ENCODE measurements around the gene SIGLEC11.

The SIGLEC11 gene

DNA sequence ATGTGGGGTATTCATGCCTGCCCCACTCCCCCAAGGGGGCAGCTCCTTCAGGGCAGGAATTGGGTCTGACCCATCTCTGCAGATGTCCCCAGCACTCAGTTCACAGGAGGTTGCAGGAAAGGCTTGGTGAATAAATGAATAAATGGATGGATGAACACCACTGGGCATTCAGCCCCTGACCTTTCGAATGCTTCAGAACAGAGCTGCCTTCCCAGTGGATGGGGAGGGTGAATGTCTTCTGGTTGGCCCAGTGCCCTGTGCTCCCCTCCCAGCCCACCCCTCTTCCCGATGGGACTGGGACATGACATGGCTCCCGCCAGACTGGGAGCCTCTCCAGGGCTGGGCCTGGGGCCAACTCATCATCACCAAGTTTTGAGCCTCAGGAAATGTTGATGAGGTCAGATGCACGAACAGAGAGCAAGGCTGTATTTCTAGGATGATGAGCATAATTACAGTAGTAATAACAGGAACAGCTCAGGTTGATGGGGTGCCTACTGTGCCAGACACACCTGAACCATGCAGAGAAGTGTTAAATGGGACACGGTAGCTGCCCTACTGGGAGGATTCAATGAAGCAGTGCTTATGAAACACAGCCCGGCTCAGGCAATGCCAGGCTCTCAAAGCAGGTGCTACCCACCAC is 38.5 kb upstream of the SIGLEC11 start:
- Histone ChIP-seq H3K27me3 (ENCODE audit: control insufficient read depth, insufficient read depth, low read length) (no peaks in the 10 kb centered on the region), H3K9ac (ENCODE audit: low read length) (no peak overlapping the region), H3K4me1 (ENCODE audit: control insufficient read depth, insufficient read depth, low read length) (peaks cover 6% of the 10 kb centered on the region), H3K4me3 (ENCODE audit: low read length) (no peak overlapping the region), H3K9me3 (ENCODE audit: control insufficient read depth, low read length) (no peaks in the 10 kb centered on the region), H3K36me3 (ENCODE audit: control insufficient read depth, insufficient read depth, low read length) (peaks cover 10% of the 10 kb centered on the region)

DNA sequence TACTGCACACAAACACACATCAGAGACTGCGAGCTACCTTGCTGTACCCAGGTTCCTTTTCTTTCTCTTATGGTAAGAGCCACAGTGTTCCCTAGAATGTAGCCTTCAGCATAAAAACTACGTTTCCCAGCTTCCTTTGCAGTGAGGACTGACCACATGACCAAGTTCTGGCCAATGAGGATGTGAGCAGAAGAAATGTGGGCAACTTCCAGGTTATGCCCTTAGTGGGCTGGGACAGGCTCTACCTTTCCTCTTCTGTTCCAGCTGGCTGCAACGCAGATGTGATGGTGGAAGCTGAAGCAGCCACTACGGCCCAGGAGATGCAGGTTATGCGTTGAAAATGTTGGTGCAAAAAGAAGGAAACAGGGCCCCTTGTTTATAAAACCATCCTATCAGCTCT is 36.7 kb upstream of the SIGLEC11 start:
- Histone ChIP-seq H3K9ac (ENCODE audit: low read length) (no peak overlapping the region), H3K9me3 (ENCODE audit: control insufficient read depth, low read length) (no peaks in the 10 kb centered on the region), H3K36me3 (ENCODE audit: control insufficient read depth, insufficient read depth, low read length) (peaks cover 10% of the 10 kb centered on the region), H3K27me3 (ENCODE audit: control insufficient read depth, insufficient read depth, low read length) (no peaks in the 10 kb centered on the region), H3K4me1 (ENCODE audit: control insufficient read depth, insufficient read depth, low read length) (no peaks in the 10 kb centered on the region), H3K4me3 (ENCODE audit: low read length) (no peak overlapping the region)

DNA sequence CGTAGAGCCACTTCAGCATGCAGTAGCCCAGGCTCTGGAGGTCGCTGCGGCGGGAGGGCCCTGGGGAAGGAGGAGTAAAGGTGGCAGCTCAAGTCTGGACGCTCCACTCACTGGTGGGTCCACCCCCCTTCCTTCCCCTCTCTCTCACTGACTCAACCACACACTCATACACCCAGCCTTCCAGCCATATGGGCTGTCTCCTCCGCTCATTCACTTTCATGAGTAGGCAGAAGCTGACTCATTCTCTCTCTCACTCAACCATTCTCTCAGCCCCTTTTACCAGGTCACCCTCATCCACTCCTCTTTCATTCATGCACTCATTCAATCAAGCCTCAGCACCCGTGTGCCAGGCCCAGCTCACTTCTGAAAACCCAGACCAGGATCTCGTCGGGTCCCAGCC is 27.5 kb upstream of the SIGLEC11 start:
- no peaks in the 10 kb centered on the region for H3K9me3 ChIP-seq (ENCODE audit: control insufficient read depth, low read length)
- no peaks in the 10 kb centered on the region for H3K27me3 ChIP-seq (ENCODE audit: control insufficient read depth, insufficient read depth, low read length)
- no peak overlapping the region for H3K4me3 ChIP-seq (ENCODE audit: low read length)
- H3K36me3 ChIP-seq (ENCODE audit: control insufficient read depth, insufficient read depth, low read length): peaks cover 10% of the 10 kb centered on the region
- no peaks in the 10 kb centered on the region for H3K4me1 ChIP-seq (ENCODE audit: control insufficient read depth, insufficient read depth, low read length)
- H3K9ac ChIP-seq (ENCODE audit: low read length): no peak overlapping the region

DNA sequence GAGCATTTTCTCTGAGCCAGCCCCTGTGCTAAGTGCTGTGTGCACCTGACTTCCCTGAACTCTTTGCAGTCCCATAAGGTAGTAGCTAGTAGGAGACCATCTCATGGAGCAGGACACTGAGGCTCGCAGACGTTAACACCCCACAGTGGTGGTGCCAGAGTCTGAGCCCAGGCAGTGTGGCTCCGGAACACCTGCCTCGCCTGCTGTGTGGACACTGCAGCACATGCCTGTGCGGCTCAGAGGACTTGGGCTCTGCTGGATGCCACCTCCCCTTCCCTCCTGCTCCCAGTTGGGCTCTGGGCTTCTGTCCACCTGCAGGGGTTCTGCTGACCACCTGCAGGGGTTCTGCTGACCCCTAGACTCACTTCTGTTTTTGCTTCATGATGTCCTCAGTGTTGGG is 27.0 kb upstream of the SIGLEC11 start:
- peaks cover 10% of the 10 kb centered on the region for H3K36me3 ChIP-seq (ENCODE audit: control insufficient read depth, insufficient read depth, low read length)
- no peaks in the 10 kb centered on the region for H3K4me1 ChIP-seq (ENCODE audit: control insufficient read depth, insufficient read depth, low read length)
- no peak overlapping the region for H3K9ac ChIP-seq (ENCODE audit: low read length)
- H3K9me3 ChIP-seq (ENCODE audit: control insufficient read depth, low read length): no peaks in the 10 kb centered on the region
- H3K27me3 ChIP-seq (ENCODE audit: control insufficient read depth, insufficient read depth, low read length): no peaks in the 10 kb centered on the region
- no peak overlapping the region for H3K4me3 ChIP-seq (ENCODE audit: low read length)

DNA sequence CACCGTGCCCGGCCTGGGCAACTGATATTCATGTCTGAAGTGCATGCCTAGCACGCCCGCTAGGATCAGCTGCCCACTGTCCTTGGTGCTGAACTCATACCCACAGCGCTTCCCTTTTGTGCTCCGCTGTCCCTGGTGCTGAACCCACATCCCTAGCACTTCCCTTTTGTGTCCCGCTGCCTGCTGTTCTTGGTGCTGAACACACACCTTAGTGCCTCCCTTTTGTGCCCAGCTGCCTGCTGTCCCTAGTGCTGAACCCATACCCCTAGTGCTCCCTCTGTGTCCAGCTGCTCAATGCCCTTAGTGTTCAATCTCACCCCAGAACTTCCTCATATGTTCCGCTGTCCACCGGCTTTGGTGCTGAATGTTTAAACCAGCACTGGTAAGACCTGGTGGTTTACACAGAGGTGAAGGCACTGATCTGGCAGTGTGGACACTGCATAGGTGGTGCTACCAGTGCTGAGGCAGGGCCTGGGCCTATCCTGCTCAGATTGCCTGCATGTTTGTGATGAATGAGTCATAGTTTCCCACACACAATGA is 26.3 kb upstream of the SIGLEC11 start:
- Histone ChIP-seq H3K36me3 (ENCODE audit: control insufficient read depth, insufficient read depth, low read length) (peaks cover 10% of the 10 kb centered on the region), H3K27me3 (ENCODE audit: control insufficient read depth, insufficient read depth, low read length) (no peaks in the 10 kb centered on the region), H3K4me3 (ENCODE audit: low read length) (no peak overlapping the region), H3K9me3 (ENCODE audit: control insufficient read depth, low read length) (no peaks in the 10 kb centered on the region), H3K9ac (ENCODE audit: low read length) (no peak overlapping the region), H3K4me1 (ENCODE audit: control insufficient read depth, insufficient read depth, low read length) (no peaks in the 10 kb centered on the region)

DNA sequence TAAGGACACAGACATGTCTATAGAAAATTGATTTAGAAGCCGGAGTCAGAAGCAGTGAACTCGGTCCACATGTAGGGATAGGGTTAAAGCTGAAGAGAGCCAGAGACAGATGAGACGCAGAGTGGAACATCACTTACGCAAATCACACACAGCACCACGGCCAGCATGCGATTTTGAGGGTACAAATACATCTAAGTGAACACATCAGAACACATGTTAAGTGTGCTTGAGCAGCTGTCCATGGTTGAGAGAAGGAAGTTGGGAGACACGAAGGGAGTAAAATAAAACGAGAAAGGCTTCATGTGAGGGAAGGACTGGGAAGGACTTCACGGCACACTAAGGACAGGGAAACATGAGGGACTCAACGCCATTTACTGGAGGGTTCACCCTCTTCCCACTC is 25.4 kb upstream of the SIGLEC11 start:
- Histone ChIP-seq H3K27me3 (ENCODE audit: control insufficient read depth, insufficient read depth, low read length) (no peaks in the 10 kb centered on the region), H3K4me3 (ENCODE audit: low read length) (no peak overlapping the region), H3K36me3 (ENCODE audit: control insufficient read depth, insufficient read depth, low read length) (peaks cover 10% of the 10 kb centered on the region), H3K9ac (ENCODE audit: low read length) (no peak overlapping the region), H3K4me1 (ENCODE audit: control insufficient read depth, insufficient read depth, low read length) (no peaks in the 10 kb centered on the region), H3K9me3 (ENCODE audit: control insufficient read depth, low read length) (no peaks in the 10 kb centered on the region)

DNA sequence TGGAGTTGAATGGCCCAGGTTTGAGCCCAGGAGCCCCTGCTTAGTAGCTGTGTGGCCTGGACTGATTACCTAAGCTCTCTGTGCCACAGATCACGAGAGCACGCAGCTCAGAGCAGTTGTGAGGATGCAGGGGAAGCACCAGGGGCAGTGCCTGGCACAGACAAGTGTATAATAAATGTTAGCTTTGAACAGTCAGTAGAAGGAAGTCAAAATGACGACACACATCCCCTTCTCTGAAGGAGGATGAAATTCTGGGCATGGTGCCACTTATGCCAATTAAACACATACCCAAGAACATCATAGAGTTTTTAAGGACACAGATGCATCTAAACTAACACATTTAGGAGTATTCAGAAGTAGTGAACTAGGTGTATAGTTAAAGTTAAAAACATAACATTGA is 24.9 kb upstream of the SIGLEC11 start:
- Histone ChIP-seq H3K9me3 (ENCODE audit: control insufficient read depth, low read length) (no peaks in the 10 kb centered on the region), H3K36me3 (ENCODE audit: control insufficient read depth, insufficient read depth, low read length) (peaks cover 10% of the 10 kb centered on the region), H3K9ac (ENCODE audit: low read length) (no peak overlapping the region), H3K4me1 (ENCODE audit: control insufficient read depth, insufficient read depth, low read length) (no peaks in the 10 kb centered on the region), H3K27me3 (ENCODE audit: control insufficient read depth, insufficient read depth, low read length) (no peaks in the 10 kb centered on the region), H3K4me3 (ENCODE audit: low read length) (no peak overlapping the region)

DNA sequence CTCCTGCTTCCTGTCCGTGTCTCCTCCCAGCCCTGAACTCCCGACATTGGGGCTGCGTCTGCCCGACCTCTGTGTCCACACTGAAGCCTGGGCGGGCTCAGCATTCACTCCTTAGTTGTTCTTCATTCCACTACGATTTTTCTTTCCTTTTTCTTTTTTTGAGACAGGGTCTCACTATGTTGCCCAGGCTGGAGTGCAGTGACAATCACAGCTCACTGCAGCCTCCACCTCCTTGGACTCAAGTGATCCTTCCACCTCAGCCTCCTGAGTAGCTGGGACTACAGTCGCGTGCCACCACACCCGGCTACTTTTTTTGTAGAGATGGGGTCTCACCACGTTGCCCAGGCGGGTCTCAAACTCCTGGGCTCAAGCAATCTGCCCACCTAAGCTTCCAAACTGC is 23.5 kb upstream of the SIGLEC11 start:
- no peak overlapping the region for H3K9ac ChIP-seq (ENCODE audit: low read length)
- H3K9me3 ChIP-seq (ENCODE audit: control insufficient read depth, low read length): no peaks in the 10 kb centered on the region
- no peaks in the 10 kb centered on the region for H3K4me1 ChIP-seq (ENCODE audit: control insufficient read depth, insufficient read depth, low read length)
- peaks cover 10% of the 10 kb centered on the region for H3K36me3 ChIP-seq (ENCODE audit: control insufficient read depth, insufficient read depth, low read length)
- H3K27me3 ChIP-seq (ENCODE audit: control insufficient read depth, insufficient read depth, low read length): no peaks in the 10 kb centered on the region
- no peak overlapping the region for H3K4me3 ChIP-seq (ENCODE audit: low read length)

DNA sequence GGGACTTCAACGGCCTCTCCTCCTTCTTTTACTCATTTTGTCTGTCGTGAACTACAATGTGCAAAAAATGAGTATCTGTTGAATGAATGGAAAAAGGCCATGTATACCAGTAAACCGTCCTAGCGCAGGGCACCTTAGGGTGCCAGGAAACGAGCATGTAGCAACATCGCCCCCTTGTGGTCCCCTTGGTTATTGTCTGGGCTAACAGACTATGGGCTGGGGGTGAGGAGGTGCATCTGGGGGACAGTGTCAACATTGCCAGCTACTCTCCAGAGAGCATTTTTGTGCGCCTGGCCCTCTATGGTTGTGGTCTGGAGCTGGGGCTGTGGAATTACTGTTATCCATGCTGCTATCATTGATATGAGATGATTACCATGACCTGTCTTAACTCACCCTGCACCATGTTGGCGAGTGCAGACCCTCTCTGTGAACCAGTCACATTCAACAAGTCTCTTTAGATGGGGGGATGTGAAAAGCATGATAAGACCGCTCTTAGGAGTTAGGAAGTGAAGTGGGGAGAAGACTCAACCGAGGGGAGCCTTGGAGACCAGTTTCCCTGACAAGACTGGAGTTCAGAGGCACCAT is 22.8 kb upstream of the SIGLEC11 start:
- H3K4me1 ChIP-seq (ENCODE audit: control insufficient read depth, insufficient read depth, low read length): no peaks in the 10 kb centered on the region
- H3K27me3 ChIP-seq (ENCODE audit: control insufficient read depth, insufficient read depth, low read length): no peaks in the 10 kb centered on the region
- peaks cover 5% of the 10 kb centered on the region for H3K36me3 ChIP-seq (ENCODE audit: control insufficient read depth, insufficient read depth, low read length)
- no peak overlapping the region for H3K4me3 ChIP-seq (ENCODE audit: low read length)
- H3K9me3 ChIP-seq (ENCODE audit: control insufficient read depth, low read length): no peaks in the 10 kb centered on the region
- no peak overlapping the region for H3K9ac ChIP-seq (ENCODE audit: low read length)

DNA sequence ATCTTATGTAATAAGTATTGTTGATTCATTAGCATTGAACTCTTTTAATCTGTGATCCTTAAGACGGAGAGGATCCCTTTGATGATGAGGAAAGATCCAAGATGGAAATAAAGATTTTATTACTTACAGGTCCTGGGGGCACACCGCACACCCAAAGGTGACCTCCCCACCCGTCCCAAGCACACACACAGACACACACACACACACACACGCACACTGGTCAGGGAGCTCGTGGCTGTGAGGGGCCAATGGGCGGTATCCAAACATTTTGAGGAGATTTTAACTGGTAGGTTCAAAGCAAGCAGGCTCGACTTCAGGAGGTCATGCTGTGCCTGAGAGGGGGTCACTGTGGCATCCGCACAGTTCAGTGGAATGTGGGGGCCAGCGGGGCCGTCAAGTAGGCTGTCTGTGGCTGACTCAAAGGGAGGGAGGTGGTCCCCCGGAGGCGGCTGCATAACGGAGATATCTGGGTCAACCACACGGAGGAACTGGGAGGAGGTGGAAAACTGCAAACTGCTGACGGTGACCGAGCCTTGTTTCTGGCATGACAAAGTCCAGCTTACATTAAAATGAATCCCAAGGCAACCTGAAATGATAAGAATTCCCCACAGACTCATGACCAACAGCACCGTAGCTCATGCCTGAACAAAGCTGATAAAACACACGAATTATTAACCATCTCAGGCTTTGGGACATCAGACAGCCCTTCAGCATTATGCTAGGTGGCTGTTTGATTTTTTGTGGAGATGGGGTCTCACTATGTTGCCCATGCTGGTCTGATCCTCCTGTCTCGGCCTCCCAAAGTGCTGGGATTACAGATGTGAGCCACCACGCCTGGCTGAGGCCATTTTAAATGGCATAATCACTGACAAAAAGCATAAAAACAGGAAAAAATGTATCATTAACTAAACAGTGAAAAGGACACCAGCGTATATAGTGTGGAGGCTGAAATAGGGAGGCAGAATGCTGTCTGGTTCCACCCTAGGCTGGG is 20.9 kb upstream of the SIGLEC11 start:
- Histone ChIP-seq H3K4me3 (ENCODE audit: low read length) (no peak overlapping the region), H3K4me1 (ENCODE audit: control insufficient read depth, insufficient read depth, low read length) (no peaks in the 10 kb centered on the region), H3K36me3 (ENCODE audit: control insufficient read depth, insufficient read depth, low read length) (peaks cover 11% of the 10 kb centered on the region), H3K27me3 (ENCODE audit: control insufficient read depth, insufficient read depth, low read length) (no peaks in the 10 kb centered on the region), H3K9ac (ENCODE audit: low read length) (no peak overlapping the region), H3K9me3 (ENCODE audit: control insufficient read depth, low read length) (no peaks in the 10 kb centered on the region)

DNA sequence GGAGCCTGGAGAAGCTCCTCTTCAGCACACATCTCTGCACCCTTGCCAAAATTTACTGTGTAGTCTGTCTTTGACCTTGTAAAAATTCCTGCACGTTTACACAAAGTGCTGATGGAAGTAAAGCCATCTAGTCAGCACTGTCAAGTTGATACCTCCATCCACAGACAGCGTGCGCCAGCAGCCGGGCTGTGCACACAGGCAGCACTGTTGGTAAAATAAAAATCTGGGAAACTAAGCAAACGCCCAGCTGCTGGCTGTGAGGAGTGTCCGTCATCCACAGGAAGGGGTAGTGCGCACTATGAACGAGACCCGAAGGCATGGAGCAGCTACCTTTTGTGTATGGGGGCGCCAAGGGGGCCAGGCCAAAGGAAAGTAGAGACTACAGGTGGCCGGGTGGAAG is 17.4 kb upstream of the SIGLEC11 start:
- H3K36me3 ChIP-seq (ENCODE audit: control insufficient read depth, insufficient read depth, low read length): peaks cover 6% of the 10 kb centered on the region

DNA sequence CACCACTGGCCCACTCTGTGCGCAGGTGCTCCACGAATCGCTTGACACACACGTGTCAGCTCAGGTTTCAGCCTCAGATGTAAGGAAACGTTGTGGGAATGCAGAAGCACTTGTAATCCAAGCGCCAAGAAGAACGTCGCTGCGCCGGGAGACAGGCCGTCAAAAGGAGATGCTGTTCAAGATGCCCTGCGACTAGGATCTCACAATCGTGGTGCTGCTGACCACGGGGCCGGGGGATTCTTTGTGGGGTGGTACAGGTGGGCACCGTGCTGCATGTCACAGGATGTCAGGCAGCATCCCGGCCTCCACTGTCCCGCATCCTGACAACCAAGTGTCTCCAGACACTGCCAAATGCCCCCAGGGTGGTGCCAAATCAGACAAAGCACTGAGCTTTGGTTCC is 16.9 kb upstream of the SIGLEC11 start:
- H3K36me3 ChIP-seq (ENCODE audit: control insufficient read depth, insufficient read depth, low read length): peaks cover 6% of the 10 kb centered on the region
- H3K27me3 ChIP-seq (ENCODE audit: control insufficient read depth, insufficient read depth, low read length): no peaks in the 10 kb centered on the region

More for the DNA sequence above, 17.4 kb upstream of the SIGLEC11 start:
- H3K4me1 ChIP-seq (ENCODE audit: control insufficient read depth, insufficient read depth, low read length): no peaks in the 10 kb centered on the region
- H3K9me3 ChIP-seq (ENCODE audit: control insufficient read depth, low read length): no peaks in the 10 kb centered on the region
- H3K4me3 ChIP-seq (ENCODE audit: low read length): no peak overlapping the region
- H3K27me3 ChIP-seq (ENCODE audit: control insufficient read depth, insufficient read depth, low read length): no peaks in the 10 kb centered on the region
- no peak overlapping the region for H3K9ac ChIP-seq (ENCODE audit: low read length)

More for the DNA sequence above, 16.9 kb upstream of the SIGLEC11 start:
- H3K4me3 ChIP-seq (ENCODE audit: low read length): no peak overlapping the region
- no peaks in the 10 kb centered on the region for H3K9me3 ChIP-seq (ENCODE audit: control insufficient read depth, low read length)
- H3K4me1 ChIP-seq (ENCODE audit: control insufficient read depth, insufficient read depth, low read length): no peaks in the 10 kb centered on the region
- no peak overlapping the region for H3K9ac ChIP-seq (ENCODE audit: low read length)
